K562 (cell line): ENCODE measurements around the gene RPL34. TPM values are rescaled to one million over a fixed set of nuclear protein-coding genes. Genes with fewer than 3 reads are reported as not detected.
"Not testable (repeated sequence)": the region's sequence is repeated elsewhere in the genome, so short reads cannot be mapped to it uniquely, and the experiment has no call there.

Source experiments
- ATAC-seq: fragments of 200-7000 bp; cut with Tn5 transposase; 3 replicates; pipeline ENCODE4 v1.9.1; 2020; ENCODE audit warnings: moderate library complexity
- BruUV-seq: library from RNA; stranded (reverse); fragments of 400-500 nt; replicated peaks from 2 replicates; lab custom pipeline; 2021; lab: Mats Ljungman, UMichigan
- CTCF ChIA-PET: fragments of 300-600 bp; formaldehyde crosslinking; extraction: SDS; loops from one replicate; lab custom pipeline; 2021; ENCODE audit warnings: low intra/inter-chr PET ratio; lab: Yijun Ruan, JAX
- POLR2A ChIA-PET: fragments of 300-600, 350-650 bp; sonication (Branson Sonifier 250); formaldehyde crosslinking; extraction: SDS; loops from one replicate; lab custom pipeline; 2021; ENCODE audit warnings: antibody characterized with exemption, inconsistent platforms; lab: Yijun Ruan, JAX
- DNase-seq, 4 experiments: peaks; one replicate each; pipeline versions ENCODE4 v3.0.0 to v3.0.0-alpha.2; 2011 to 2018; ENCODE audit warnings: low spot score in 3 of 4, mixed read lengths in 3 of 4; ENCODE audit errors: extremely low read depth in 1 of 4
- FAIRE-seq: peaks from 2 replicates; lab custom pipeline; 2011; peaks lifted over from hg19 to GRCh38; lab: Jason Lieb, UNC
- H2AFZ ChIP-seq: 2 replicates; pipeline ENCODE4 v1.6.0; 2011; ENCODE audit warnings: low read depth, low read length, control low read depth, inconsistent platforms
- H3K27ac ChIP-seq: fragments of 200-600 bp; 3 replicates; pipeline ENCODE4 v1.8.0; 2011; ENCODE audit warnings: low read depth, mild to moderate bottlenecking, control low read depth, inconsistent platforms, low read length, moderate library complexity, mixed read lengths; ENCODE audit errors: extremely low read depth
- H3K27me3 ChIP-seq, 2 experiments: fragments of 300-600 bp in 1 of 2; 2 replicates in 1 of 2; 3 replicates in 1 of 2; pipeline versions ENCODE4 v1.6.0 to v1.8.0; 2011; ENCODE audit warnings: inconsistent platforms in 2 of 2, low read length in 2 of 2, mild to moderate bottlenecking in 1 of 2, mixed read lengths in 1 of 2, moderate library complexity in 1 of 2; ENCODE audit not compliant: control insufficient read depth in 2 of 2, insufficient read depth in 2 of 2
- H3K36me3 ChIP-seq: fragments of 300-600 bp; 3 replicates; pipeline ENCODE4 v1.8.0; 2011; ENCODE audit warnings: mild to moderate bottlenecking, low read length, inconsistent platforms; ENCODE audit not compliant: control insufficient read depth, insufficient read depth
- H3K4me1 ChIP-seq, 2 experiments: fragments of 200-600 bp in 1 of 2; replicated peaks in 1 of 2; 2 replicates in 1 of 2; 3 replicates in 1 of 2; pipeline versions ENCODE4 v1.5.1 to v1.8.0; 2011; ENCODE audit warnings: inconsistent platforms in 2 of 2, low read length in 2 of 2, mild to moderate bottlenecking in 1 of 2, mixed read lengths in 1 of 2, moderate library complexity in 1 of 2; ENCODE audit not compliant: control insufficient read depth in 2 of 2, insufficient read depth in 2 of 2
- H3K4me2 ChIP-seq: 2 replicates; pipeline ENCODE4 v1.6.1; 2011; ENCODE audit warnings: low read length, control low read depth, inconsistent platforms, mixed read lengths; ENCODE audit not compliant: insufficient read depth
- H3K4me3 ChIP-seq: fragments of 200-600 bp; sonication (generic), shearing (Covaris generic); 2 replicates; pipeline ENCODE4 v1.5.1; 2016; ENCODE audit warnings: control low read depth, inconsistent platforms
- H3K79me2 ChIP-seq: fragments of 200-600 bp; 3 replicates; pipeline ENCODE4 v1.8.0; 2011; ENCODE audit warnings: low read length, inconsistent platforms; ENCODE audit not compliant: control insufficient read depth, insufficient read depth
- H3K9ac ChIP-seq, 2 experiments: 2 replicates each; pipeline versions ENCODE4 v1.6.0 to v1.6.1; 2011; ENCODE audit warnings: low read depth in 2 of 2, low read length in 2 of 2, control low read depth in 1 of 2, inconsistent platforms in 1 of 2, mild to moderate bottlenecking in 1 of 2, mixed read lengths in 1 of 2; ENCODE audit not compliant: insufficient read depth in 1 of 2
- H3K9me1 ChIP-seq: one replicate; pipeline ENCODE4 v1.6.0; 2011; ENCODE audit warnings: inconsistent platforms, mild to moderate bottlenecking, low read length, moderate library complexity; ENCODE audit not compliant: control insufficient read depth, insufficient read depth
- H3K9me3 ChIP-seq: replicated peaks from 2 replicates; pipeline ENCODE4 v1.5.1; 2011; ENCODE audit warnings: low read depth, low read length, inconsistent platforms; ENCODE audit not compliant: control insufficient read depth, insufficient read depth
- H4K20me1 ChIP-seq: replicated peaks from 2 replicates; pipeline ENCODE4 v1.6.1; 2011; ENCODE audit warnings: low read length, inconsistent platforms, mixed read lengths; ENCODE audit not compliant: control insufficient read depth, insufficient read depth
- WGBS: fragments of 100-300 bp; shearing (Covaris generic); methylation state at CpG from one replicate; pipeline ENCODE4 v1.1.6; 2016; ENCODE audit warnings: low coverage, mixed read lengths; ENCODE audit not compliant: insufficient coverage; ENCODE audit errors: missing lambda C conversion rate; 5-methylcytosine and 5-hydroxymethylcytosine counted together
- in situ Hi-C: fragments of 300-500 bp; cut with MboI; formaldehyde crosslinking; loops from 4 replicates; pipeline ENCODE4 v1.15.0; 2018; ENCODE audit warnings: inconsistent platforms, mixed read lengths
- intact Hi-C: fragments of 100-400 bp; cut with micrococcal nuclease; formaldehyde crosslinking; loops from 2 replicates; pipeline ENCODE4 v1.14.2; 2022
- polyA plus RNA-seq, 8 experiments: library from polyadenylated mRNA; depleted of rRNA in 4 of 8; stranded (reverse) in 5 of 8; unstranded in 3 of 8; fragments of >200 nt; fragmentation: Nextera tagmentation in 2 of 8; fragmentation: Illumina TruSeq in 1 of 8; extraction: Ambion mirVana in 2 of 8; extraction: Trizol in 1 of 8; gene quantifications; 2 replicates each; pipeline versions ENCODE4 v1.2.1 to v1.2.3, GENCODE V29; 2011 to 2014; ENCODE audit warnings: inconsistent platforms in 1 of 8, missing spikeins in 1 of 8
- total RNA-seq, 7 experiments: library from RNA; depleted of rRNA in 6 of 7; stranded (reverse); fragments of >200 nt in 6 of 7; fragmentation: Illumina TruSeq in 2 of 7; extraction: Trizol in 2 of 7; gene quantifications; 2 replicates each; pipeline versions ENCODE4 v1.2.1 to v1.2.3, GENCODE V29; 2011 to 2021; ENCODE audit warnings: low replicate concordance in 1 of 7
- TF ChIP-seq, protein P1 (sequence below), 2 experiments: fragments of 450-650 bp; formaldehyde crosslinking in 1 of 2; IDR thresholded peaks; 2 replicates each; pipeline versions ENCODE4 v1.4.0 to v1.6.1; 2014 to 2020; ENCODE audit warnings: mild to moderate bottlenecking in 2 of 2, borderline replicate concordance in 1 of 2, low read depth in 1 of 2
- TF ChIP-seq, protein P2 (sequence below): sonication (generic); formaldehyde crosslinking; IDR thresholded peaks from 2 replicates; pipeline ENCODE4 v1.9.0; 2022; ENCODE audit warnings: mild to moderate bottlenecking, missing genetic modification reagents

The RPL34 gene
- total and polyA plus RNA-seq, 9 of the 15 experiments (the other 6 are each of a cell fraction or from before 2014, with no cell fraction given): 1,612 to 4,502 (median 2,593) TPM

DNA sequence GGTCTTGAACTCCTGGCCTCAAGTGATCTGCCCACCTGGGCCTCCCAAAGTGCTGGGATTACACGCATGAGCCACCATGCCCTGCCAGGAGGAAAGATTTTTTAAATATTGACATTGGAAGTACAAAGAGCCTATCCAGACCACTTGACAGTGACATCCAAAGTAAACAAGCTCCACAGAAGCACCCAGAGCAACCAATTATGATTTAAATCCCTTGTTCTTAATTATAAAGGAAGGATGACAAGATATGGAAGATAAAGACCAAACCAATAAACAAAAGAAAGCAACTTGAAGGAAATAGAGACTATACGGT, 27.7 kb upstream of the RPL34 start (continued):
- TF ChIP-seq, protein P1, sequence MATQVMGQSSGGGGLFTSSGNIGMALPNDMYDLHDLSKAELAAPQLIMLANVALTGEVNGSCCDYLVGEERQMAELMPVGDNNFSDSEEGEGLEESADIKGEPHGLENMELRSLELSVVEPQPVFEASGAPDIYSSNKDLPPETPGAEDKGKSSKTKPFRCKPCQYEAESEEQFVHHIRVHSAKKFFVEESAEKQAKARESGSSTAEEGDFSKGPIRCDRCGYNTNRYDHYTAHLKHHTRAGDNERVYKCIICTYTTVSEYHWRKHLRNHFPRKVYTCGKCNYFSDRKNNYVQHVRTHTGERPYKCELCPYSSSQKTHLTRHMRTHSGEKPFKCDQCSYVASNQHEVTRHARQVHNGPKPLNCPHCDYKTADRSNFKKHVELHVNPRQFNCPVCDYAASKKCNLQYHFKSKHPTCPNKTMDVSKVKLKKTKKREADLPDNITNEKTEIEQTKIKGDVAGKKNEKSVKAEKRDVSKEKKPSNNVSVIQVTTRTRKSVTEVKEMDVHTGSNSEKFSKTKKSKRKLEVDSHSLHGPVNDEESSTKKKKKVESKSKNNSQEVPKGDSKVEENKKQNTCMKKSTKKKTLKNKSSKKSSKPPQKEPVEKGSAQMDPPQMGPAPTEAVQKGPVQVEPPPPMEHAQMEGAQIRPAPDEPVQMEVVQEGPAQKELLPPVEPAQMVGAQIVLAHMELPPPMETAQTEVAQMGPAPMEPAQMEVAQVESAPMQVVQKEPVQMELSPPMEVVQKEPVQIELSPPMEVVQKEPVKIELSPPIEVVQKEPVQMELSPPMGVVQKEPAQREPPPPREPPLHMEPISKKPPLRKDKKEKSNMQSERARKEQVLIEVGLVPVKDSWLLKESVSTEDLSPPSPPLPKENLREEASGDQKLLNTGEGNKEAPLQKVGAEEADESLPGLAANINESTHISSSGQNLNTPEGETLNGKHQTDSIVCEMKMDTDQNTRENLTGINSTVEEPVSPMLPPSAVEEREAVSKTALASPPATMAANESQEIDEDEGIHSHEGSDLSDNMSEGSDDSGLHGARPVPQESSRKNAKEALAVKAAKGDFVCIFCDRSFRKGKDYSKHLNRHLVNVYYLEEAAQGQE (IDR thresholded peaks at IDR 0.05; ENCODE audit: borderline replicate concordance): no peak
- TF ChIP-seq, protein P1 (CRISPR knock-in tag; IDR thresholded peaks at IDR 0.05; ENCODE audit: low read depth): no peak
- TF ChIP-seq, protein P2, sequence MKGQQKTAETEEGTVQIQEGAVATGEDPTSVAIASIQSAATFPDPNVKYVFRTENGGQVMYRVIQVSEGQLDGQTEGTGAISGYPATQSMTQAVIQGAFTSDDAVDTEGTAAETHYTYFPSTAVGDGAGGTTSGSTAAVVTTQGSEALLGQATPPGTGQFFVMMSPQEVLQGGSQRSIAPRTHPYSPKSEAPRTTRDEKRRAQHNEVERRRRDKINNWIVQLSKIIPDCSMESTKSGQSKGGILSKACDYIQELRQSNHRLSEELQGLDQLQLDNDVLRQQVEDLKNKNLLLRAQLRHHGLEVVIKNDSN: no peak

DNA sequence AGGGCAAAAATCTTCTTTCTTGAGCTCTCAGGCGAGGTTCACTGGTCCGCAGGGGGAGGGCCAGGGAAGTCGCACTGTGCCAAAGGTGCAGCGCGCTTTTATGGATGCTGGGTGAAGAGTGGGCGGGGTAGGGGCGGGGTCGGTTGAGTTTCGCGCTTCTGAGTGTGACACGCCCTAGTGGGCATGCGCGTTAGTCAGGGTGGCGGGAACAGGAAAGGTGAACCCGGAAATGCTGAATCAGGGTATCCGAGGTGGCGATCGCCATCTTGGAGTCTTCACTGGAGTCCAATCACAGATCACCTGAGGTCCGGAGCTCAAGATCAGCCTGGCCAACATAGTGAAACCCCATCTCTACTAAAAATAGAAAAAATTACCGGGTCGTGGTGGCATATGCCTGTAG, 26.1 kb upstream of the RPL34 start:
- not testable (repeated sequence) for ATAC-seq, BruUV-seq

More for the DNA sequence above, 26.1 kb upstream of the RPL34 start:
- H3K9me3 ChIP-seq, H3K4me2 ChIP-seq, in situ Hi-C loops, H3K9me1 ChIP-seq, intact Hi-C loops, POLR2A ChIA-PET, H3K4me1 ChIP-seq, H3K27me3 ChIP-seq, H3K79me2 ChIP-seq, H3K4me3 ChIP-seq, H2AFZ ChIP-seq, H4K20me1 ChIP-seq, H3K36me3 ChIP-seq, CTCF ChIA-PET, FAIRE-seq, H3K27ac ChIP-seq, H3K9ac ChIP-seq, DNase-seq: not testable (repeated sequence)
- 73% methylated on average over 9 of the region's 21 CpGs for WGBS
